NCI-H1930 (cell line): ENCODE measurements around the gene MYL7.

Source experiments
- DNase-seq, 2 experiments: peaks; one replicate each; lab custom pipeline; 2025; lab: John Stamatoyannopoulos, UW

Gene MYL7

DNA sequence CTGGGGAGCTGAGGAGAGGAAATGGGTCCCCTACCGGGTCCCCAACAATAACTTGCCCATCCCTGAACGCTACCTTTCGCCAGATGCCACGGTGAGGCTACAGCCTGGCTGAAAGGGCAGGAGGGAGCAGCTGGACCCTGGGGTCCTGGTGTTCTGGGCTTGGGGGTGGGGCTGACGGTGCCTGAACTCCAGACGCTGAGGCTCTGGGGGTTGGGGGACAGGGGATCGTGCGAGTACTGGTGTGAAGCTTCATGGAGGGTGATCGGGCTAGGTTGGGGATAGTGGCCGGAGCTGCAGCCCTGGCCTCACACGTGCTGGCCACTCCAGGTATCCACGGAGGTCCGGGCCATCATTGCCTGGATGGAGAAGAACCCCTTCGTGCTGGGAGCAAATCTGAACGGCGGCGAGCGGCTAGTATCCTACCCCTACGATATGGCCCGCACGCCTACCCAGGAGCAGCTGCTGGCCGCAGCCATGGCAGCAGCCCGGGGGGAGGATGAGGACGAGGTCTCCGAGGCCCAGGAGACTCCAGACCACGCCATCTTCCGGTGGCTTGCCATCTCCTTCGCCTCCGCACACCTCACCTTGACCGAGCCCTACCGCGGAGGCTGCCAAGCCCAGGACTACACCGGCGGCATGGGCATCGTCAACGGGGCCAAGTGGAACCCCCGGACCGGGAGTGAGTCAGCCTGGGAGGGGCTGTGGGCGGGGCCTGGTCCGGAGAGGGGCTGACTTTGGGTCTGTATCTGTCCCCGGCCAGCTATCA is 28.7 kb downstream of the MYL7 start:
- peak; percentile 9 to 16 for DNase-seq

DNA sequence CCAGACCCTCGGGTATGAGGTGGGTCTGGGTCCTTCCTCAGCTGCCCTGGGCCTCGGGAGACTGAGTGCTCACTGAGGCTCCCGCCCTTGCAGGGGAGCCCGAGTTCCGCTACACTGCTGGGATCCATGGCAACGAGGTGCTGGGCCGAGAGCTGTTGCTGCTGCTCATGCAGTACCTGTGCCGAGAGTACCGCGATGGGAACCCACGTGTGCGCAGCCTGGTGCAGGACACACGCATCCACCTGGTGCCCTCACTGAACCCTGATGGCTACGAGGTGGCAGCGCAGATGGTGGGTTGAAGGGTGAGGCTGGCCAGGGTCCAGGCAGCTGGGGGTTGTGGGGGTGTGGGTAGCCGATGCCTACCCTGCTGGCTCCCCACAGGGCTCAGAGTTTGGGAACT is 29.4 kb downstream of the MYL7 start:
- no peak for DNase-seq

DNA sequence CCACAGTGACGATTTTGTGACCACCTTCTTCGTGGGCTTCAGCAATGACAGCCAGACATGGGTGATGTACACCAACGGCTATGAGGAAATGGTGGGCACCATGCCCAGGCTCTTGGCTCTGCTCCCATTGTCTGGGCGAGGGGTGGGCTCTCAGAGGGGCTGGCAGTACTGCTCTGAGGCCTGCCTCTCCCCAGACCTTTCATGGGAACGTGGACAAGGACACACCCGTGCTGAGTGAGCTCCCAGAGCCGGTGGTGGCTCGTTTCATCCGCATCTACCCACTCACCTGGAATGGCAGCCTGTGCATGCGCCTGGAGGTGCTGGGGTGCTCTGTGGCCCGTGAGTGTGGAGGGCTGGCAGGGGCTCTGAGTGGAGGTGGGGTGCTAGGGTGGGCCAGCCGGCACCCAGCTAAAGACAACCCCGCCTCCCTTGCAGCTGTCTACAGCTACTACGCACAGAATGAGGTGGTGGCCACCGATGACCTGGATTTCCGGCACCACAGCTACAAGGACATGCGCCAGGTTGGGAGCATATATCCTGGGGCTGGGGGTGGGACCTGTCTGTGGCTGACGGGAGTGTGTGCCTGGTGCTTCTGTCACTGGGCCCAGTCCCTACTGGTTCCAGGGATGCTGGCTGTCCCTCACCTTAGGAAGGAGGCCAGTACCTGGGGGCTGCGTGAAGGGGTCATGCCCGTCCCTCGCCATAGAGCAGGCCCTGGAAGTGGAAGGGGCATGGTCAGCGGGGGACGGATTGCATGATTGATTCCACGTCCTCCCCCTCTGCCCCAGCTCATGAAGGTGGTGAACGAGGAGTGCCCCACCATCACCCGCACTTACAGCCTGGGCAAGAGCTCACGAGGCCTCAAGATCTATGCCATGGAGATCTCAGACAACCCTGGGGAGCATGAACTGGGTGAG is 30.2 kb downstream of the MYL7 start:
- no peak for DNase-seq

DNA sequence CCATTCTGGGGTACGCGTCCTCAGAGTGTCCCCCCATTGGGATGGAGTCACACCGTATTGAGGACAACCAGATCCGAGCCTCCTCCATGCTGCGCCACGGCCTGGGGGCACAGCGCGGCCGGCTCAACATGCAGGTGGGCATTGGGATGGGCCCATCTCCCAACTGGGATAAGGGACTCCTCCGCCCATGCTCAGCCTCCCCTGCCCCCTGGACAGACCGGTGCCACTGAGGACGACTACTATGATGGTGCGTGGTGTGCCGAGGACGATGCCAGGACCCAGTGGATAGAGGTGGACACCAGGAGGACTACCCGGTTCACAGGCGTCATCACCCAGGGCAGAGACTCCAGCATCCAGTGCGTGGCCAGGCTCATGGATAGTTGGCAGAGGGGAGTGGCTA is 31.1 kb downstream of the MYL7 start:
- no peak for DNase-seq

DNA sequence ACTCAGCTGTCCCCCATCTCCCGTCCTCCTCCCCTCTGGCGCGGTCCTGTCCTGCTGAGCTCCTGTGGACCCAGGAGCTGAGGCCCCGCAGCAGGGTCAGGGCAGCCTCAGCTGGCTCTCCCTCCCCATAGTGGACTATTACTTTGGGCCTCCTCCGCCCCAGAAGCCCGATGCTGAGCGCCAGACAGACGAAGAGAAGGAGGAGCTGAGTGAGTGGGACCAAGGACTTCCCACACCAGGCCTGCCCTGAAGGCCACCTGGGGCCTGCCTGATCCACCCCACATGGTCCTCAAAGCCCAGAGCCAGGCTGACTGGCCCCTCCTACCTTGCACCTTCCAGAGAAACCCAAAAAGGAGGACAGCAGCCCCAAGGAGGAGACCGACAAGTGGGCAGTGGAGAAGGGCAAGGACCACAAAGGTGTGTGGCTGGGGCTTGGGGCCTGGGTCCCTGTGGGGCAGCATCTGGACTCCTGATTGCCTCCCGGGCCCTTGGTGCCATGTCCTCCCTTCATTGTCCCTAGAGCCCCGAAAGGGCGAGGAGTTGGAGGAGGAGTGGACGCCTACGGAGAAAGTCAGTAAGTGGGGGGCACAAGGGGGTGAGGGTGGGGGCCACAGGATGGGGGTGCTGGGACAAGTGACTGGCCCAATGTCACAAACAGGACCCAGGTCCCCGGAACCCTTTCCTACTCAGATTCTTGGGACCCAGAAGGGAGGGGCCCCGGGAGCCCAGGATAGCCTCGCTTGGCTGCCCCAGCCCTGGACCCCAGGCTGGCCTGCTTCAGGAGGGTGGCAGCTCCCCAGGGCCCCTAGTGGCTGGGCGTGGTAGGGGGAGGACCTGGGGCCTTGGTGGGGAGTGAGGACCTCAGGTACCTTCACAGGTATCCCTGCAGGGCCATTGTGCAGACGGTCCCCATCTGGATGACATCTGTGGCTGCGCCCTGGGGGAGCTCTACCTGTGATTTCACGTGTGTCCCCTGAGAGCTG is 32.1 kb downstream of the MYL7 start:
- no peak for DNase-seq

DNA sequence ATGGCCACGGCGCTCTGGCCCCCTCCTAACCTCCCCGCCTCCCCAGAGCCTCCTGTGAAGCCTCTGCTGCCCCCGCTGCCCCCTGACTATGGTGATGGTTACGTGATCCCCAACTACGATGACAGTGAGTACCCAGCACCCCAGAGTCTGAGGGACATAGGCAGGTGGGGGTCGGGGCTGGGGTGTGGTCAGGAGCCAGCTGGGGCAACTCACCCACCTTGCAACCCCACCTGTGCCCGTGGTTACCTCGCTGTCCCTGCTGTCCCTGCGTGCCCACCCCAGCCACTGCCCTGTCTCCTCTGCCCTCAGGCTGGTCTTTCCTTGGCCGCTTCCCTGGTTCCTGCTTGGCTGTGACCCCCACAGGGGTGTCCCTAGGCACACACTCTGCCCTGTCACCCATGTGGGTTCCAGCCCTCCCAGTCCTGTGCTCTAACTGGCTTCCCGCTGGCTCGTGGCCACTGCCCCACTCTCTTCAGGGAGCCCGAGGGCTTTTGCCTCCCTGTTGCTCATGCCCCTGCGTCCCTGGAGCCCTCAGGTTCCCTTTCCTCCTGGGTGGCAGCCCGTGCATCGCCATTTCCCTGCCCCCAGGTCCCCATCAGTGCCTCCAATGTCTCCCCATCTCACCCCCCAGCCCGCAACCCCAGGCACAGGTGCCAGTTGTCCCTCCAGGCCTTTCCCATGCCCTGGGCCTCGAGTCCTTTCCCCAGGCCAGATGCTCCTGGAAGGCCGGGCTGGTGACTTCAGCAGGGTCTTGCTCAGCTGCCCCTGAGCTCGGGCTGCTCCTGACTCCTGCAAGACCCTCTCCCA is 33.0 kb downstream of the MYL7 start:
- no peak for DNase-seq

DNA sequence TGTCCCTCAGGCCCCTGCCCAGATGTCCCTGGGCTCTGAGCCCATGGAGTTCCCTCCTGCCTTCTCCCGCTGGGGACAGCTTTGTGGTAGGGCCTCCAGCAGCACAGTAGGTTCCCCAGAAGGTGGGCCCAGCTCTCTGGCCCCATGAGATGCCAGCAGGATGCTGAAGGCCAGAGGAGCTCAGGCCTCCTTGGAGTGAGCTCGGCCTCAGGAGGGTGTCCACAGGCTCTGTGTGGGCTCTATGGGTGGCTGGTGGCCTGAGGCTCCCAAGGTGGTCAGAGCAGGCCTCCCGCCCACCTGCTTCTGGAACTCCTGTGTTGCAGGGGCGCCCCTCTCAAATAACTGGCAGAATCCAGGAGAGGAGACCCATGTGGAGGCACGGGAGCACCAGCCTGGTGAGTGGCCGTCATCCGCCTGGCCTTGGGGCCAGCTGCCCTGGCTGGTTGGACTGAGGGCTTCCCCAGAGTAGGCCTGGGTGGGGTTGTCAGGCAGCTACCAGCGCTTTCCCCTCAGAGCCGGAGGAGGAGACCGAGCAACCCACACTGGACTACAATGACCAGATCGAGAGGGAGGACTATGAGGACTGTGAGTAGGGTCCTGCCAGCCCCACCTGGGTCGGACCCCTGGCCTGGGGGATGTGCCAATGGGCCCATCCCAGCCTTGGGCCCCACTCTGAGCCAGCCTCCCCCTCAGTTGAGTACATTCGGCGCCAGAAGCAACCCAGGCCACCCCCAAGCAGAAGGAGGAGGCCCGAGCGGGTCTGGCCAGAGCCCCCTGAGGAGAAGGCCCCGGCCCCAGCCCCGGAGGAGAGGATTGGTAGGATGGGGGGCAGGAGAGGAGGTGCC is 33.8 kb downstream of the MYL7 start:
- DNase-seq = no peak

DNA sequence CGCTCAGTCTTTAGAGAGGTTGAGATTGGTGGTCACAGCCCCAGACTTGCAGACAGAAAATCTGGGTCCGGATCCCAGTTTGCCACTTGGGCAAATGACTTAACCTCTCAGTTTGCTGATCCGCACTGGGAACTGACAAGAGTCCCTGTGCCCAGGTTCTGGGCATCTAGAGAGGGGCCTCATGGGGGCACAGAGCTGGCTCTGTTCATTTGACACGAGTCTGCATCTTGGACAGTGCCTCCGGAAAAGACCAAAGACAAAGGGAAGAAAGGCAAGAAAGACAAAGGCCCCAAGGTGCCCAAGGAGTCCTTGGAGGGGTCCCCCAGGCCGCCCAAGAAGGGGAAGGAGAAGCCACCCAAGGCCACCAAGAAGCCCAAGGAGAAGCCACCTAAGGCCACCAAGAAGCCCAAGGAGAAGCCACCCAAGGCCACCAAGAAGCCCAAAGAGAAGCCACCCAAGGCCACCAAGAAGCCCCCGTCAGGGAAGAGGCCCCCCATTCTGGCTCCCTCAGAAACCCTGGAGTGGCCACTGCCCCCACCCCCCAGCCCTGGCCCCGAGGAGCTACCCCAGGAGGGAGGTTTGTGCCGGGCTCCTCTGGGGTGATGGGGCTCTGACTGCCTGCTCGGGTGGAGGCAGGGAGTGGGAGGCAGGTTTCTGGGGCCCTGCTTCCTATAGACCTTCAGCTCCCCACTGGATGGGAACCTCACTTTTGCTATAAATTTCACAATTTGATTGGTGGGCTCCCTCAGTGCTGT is 34.6 kb downstream of the MYL7 start:
- no peak for DNase-seq

DNA sequence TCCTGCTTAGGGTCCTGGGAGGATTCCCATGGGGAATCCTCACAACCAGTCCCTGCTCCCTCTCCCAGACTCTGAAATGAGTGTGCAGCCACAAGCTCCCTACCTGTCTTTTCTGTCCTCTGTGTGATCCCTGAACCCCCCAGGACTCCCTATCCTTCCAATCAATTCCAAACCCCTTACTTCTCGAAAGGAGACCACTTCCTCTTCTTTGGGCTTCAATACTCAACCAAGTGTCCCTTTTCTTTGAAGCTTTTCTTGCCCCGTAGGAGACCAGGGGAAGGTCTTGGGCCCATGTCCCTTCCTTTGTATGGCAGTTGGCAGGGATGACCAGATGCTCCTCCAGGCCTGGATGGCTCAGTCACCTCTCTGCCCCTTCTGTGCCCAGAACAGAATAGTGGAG is 35.3 kb downstream of the MYL7 start:
- no peak for DNase-seq

DNA sequence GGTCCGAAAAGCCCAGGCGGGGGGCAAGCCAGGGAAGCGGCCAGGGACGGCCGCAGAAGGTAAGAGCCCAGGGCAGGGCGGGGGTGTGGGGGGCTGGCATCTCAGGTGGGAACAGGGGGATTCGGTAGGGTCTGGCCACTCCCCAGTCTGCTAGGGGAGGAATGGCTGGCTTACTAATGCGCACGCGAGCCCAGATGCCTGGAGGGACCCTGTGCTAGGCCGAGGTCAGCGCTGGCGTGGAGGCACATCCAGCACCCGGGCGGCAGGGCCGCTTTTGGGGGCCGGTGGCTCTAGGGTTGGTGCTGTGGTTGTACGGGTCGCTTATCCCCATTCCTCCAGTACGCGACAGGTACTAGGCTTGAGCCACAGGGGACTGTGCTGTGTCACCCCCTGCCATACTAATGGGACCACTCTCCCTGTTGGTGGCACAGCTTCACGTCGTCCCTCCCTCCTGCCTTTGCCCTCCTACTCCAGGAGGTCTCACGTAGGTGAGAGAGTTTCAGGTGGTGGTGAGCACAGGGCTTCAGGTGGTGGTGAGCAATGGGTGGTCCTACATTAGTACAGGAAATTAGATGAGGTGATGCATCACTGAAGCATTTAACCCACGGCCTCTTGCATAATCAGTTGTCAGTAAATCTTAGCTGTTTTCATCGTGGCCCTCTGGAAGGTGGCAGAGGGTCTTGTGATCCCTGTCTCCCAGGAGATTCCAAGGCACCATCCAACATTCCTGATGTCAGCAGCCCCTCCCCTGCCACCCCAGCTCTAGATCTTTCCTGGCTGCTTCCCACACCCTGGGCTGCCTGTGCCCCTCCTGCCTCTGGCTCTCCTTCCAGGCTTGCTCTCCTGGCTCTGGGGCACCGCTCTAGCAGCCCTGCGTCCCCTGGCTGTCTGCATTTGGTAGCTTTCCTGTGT is 36.0 kb downstream of the MYL7 start:
- no peak for DNase-seq

DNA sequence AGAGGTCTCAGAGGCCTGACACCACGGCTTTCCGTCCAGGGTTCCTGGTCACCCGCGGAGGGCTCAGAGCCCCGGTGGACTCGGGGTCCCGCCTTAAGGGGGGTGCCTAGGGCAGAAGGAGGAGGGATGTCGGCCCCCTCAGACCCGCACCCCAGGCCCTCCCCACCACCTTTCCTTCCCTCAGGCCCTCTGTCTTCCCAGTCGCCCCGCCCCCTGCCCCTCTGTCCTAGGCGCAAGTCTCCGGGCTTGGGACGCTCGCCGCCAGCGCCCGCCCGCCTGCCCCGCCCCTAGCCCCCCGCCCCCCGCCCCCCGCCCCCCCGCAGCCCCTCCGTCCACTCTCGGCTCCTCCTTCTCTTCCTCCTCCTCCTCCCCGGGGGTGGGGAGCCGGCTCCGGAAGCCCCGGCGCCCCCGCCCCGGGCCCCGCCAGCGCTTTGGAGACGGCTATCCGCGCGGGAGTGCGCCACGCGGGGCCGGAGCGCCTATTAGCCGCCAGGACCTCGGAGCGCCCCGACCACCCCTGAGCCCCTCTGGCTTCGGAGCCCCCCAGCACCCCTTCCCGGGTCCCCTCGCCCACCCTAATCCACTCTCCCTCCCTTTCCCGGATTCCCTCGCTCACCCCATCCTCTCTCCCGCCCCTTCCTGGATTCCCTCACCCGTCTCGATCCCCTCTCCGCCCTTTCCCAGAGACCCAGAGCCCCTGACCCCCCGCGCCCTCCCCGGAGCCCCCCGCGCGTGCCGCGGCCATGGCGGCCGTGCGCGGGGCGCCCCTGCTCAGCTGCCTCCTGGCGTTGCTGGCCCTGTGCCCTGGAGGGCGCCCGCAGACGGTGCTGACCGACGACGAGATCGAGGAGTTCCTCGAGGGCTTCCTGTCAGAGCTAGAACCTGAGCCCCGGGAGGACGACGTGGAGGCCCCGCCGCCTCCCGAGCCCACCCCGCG is 36.9 kb downstream of the MYL7 start, which contains the start of gene AEBP1:
AEBP1 (plus strand) TSS at position 423 of the 937 bp plus-strand sequence; CDS start at position 744, 321 bp downstream.
- DNase-seq = peak in 1 of 2 experiments; percentile 35

DNA sequence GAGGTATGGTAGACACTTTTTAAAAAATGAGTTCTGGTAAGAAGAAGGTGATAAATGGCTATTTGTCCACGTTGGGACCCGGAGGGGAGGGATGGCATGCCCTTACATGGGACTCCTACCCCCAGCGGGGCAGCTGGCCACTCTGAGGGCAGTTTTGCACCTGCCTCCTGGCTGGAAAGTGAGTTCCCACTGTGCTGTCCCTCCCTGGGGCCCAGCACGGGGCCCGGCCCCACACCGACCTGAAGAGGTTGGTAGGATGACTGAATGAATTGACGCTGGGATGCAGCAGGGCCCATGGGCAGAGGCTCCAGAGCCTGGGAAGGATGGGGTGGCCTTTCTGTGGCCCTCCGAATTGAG is 37.6 kb downstream of the MYL7 start:
- DNase-seq = no peak

DNA sequence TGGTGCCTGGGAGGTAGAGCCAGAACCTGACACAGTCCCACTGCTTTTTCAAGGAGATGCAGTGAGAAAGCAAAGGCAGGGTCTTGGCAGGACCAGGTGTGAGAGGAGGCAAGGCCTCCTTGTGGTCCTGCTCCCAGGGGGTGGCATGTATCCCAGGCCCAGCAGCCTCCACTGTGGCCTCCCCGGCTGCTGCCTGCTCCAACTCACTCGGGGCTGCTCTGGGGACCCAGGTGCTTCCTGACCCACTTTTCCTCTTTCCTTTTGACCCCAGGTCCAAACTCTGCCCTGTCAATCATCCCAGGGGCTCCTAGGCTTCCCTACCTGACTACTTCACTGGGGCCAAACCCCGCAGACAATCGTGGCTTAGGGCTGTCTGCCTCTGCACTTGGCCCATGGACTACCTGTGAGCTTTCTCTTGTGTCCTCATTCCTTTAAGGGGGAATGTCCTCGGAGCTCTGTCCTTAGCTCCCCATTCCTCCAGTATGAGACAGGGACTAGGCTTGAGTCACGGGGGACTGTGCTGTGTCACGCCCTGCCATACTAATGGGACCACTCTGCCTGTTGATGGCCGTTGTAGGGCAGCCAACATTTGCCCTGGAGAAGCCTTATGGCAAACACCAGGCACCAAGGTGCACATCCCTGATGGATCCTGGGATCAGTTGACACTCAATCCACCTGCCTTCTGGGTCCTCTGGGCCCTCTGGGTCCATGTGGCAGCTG is 38.1 kb downstream of the MYL7 start:
- no peak for DNase-seq

DNA sequence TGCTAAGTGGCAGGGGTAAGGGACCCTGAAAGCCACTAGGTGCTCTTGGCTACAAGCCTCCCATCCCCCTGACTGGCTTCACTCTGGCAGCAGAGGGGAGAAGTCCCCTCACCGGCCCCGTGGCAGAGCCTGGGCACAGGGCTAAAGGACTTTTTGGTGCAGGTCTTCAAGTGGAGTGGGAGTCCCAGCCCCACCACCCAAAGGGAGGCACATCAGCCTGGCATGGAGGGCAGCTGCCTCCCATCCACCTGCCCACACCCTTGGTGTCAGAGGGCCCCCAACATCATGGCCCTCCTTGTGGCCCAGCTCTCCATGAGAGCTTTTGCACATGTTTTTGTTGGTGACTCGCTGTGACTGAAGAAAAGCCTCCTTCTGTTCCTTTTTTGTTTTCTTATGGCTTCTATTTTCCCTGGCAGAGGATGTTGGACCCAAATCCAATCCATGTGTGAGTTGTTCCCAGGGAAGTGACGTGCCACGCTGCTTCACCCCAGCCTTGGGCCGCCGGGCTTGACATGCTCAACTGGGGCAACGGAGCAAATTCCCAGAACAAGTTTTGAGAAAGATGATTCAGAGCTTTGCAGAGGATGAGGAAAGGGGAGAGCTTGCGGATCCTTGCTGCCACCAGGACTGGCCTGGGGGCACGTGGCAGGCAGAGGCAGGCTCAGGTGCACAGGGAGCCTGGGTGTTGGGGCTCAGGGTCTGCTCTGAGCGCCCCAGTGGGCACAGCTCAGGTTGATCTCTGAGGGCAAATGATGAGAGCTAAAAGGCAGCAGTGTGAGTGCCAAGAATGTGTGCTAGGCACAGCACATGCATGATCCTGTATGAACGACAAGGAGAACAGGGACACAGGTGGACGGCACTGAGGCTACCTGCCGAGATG is 38.9 kb downstream of the MYL7 start:
- DNase-seq = no peak

DNA sequence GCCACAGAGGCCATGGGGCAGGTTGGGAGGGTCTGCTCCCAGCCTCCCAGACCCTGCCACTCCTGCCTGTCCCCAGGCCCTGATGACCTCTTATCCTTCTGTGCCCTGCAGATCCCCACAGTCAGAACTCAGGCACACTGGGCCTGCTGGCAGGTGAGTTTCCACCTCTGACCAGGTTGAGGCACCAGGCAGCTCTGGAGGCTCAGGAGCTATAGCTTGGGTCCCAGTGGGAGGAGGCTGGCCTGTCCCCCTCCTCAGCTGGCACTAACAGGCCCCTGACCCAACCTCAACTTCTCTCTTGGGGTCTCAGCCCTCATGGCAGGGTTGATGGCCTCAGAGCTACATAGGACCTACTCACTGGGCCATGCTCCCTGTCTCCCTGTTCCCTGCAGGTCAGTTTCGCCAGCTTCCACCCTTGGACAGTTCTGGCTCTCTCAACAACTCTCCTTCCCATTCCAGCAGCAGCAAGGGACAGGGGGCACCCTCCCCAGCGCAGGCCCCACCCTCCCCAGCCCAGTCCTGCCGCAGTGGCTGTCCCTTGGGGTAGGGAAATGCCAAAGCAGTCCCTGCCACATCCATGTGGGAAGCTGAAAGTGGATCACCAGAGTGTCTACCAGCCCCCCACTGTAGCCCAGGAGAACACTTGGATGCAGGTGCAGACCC is 39.7 kb downstream of the MYL7 start:
- no peak for DNase-seq
